ENCODE measurements around the gene ZEB2.

- TF ChIP-seq CTCF (IDR thresholded peaks at IDR 0.05; ENCODE audit: borderline replicate concordance, extremely low read depth, low read length, poor library complexity, severe bottlenecking) (no peak), EZH2 (IDR thresholded peaks at IDR 0.05; ENCODE audit: borderline replicate concordance, low read depth, low read length, severe bottlenecking) (no peak)
These were observed 60.0 kb downstream of the ZEB2 start for GRCh38 chr2:144459937-144460336.
